Measurements from ENCODE around the gene TRAF2.

DNA sequence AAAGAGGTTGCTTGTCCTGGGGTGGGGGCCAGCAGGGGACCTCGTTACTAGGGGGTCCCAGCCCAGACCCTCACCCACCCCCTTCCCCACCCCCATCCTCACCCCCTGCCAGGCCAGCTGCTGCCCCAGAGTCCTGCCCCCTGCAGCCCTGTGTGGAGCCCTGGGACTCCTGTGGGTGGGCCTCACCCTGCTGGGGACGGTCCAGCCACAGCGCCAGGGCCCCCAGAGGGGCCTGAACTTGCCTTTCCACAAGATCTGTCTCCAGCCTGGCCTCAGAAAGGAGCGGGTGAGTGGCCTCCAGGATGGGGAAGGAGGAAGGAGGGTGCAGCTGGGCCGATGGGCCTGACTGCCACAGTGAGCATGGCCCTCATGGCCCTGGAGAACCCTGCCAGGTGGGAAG is 83.5 kb downstream of the TRAF2 start:
- TF ChIP-seq, protein P1, sequence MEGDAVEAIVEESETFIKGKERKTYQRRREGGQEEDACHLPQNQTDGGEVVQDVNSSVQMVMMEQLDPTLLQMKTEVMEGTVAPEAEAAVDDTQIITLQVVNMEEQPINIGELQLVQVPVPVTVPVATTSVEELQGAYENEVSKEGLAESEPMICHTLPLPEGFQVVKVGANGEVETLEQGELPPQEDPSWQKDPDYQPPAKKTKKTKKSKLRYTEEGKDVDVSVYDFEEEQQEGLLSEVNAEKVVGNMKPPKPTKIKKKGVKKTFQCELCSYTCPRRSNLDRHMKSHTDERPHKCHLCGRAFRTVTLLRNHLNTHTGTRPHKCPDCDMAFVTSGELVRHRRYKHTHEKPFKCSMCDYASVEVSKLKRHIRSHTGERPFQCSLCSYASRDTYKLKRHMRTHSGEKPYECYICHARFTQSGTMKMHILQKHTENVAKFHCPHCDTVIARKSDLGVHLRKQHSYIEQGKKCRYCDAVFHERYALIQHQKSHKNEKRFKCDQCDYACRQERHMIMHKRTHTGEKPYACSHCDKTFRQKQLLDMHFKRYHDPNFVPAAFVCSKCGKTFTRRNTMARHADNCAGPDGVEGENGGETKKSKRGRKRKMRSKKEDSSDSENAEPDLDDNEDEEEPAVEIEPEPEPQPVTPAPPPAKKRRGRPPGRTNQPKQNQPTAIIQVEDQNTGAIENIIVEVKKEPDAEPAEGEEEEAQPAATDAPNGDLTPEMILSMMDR (conservative IDR thresholded peaks at IDR 0.05; ENCODE audit: low read depth, low read length), result no peak
- TF ChIP-seq EZH2 (IDR thresholded peaks at IDR 0.05; ENCODE audit: borderline replicate concordance, low read depth, low read length, poor library complexity, severe bottlenecking), result no peak
